DMS153 treated with DMSO at 0.1 percent for 48 hours (cell line): Measurements from ENCODE around the gene GNG12.
"Not testable (repeated sequence)": the region's sequence is repeated elsewhere in the genome, so short reads cannot be mapped to it uniquely, and the experiment has no call there.

Experiments used
- DNase-seq: peaks from one replicate; lab custom pipeline; 2025; ENCODE audit not compliant: unreplicated experiment; lab: John Stamatoyannopoulos, UW

GNG12 gene

DNA sequence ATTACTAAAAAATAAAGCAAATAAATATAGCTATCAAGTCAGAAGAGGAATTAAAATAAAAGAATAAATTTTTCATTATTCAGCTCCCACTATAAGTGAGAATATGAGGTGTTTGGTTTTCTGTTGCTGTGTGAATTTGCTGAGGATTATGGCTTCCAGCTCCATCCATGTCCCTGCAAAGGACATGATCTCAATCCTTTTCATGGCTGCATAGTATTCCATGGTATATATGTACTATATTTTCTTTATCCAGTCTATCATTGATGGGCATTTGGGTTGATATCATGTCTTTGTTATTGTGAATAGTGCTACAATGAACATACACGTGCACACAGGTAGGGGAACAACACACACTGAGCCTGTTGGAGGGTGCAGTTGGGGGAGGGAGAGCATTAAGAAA, 176.1 kb downstream of the GNG12 start:
- not testable (repeated sequence) for DNase-seq

DNA sequence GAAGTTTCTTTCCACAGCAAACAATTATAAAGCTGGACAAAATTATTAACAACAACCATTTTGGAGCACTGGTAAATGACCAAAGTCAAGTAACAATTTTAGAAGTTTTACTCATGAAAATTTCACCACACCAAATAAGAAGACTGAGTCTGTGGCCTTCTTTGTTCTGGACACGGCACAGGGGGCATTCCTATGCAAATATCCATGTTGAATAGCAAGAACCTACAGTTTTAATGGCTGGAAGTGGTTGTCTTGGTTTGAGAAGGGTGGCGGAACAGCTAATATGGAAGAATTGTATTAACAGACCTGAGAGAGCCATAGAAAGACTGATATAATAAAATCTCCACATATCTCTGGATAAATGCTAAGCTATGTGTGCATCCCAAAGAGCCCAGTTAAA, 177.7 kb downstream of the GNG12 start:
- no peak for DNase-seq

DNA sequence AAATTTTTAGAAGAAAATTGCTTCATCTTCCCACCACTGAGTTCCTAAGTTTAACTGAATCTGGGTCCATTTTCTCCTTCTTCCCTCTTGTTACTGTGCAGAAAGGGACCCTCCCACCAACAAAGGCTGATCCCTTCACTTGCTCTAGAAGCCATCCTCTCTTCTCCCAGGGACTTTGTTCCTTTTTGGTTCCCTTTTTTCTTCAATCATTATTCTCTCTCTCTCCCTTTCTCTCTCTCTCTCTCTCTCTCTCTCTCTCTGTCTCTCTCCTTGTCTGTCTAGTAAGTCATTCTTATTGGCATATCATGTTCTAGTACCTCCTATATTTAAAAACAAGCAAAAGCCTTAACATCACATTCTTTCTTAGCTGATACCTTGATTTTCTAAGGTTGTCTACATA, 180.0 kb downstream of the GNG12 start:
- DNase-seq, result no peak

DNA sequence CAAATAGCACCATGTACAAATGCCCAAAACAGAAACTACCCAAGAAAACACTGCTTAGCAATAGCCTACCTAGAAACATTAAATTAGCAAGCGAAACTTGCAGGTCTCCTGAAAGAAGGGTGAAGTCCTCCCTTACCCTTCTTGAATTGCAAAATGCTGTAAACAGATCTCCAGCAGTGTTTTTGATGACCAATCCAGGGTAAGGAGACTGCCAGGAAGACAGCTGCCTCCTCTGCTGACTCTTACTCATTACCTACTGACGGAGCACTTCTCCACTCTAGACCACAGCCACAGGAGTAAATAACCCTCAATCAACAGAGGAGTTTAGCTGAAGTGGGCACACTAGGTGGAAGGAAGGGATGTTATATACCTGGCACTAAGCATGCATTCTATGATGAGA, 180.5 kb downstream of the GNG12 start:
- no peak for DNase-seq
